Spleen (tissue), 7 donors: ENCODE data around the gene SUSD6.

Experiments
- CTCF ChIP-seq, 11 experiments: fragments of 200-600 bp in 7 of 11; fragments of 450-650 bp in 4 of 11; sonication (generic) in 4 of 11; IDR thresholded peaks in 8 of 11; conservative IDR thresholded peaks in 3 of 11; 1 replicate in 7 of 11; 2 replicates in 4 of 11; pipeline versions ENCODE4 v1.4.0 to v1.8.0; 2016 to 2021; ENCODE audit warnings: antibody characterized with exemption in 11 of 11, inconsistent platforms in 4 of 11, mild to moderate bottlenecking in 1 of 11
- POLR2A ChIP-seq, 3 donors: fragments of 450-650 bp; IDR thresholded peaks; one replicate each; pipeline ENCODE4 v1.5.1; 2017; ENCODE audit warnings: antibody characterized with exemption in 3 of 3, mild to moderate bottlenecking in 1 of 3
- donor health status: DM: no; HTN: no; CAD: no; lungs with moderate emphysema.
- donor health status: DM: no; HTN: no; CAD: no.
- donor health status: DM: no; HTN: no; CAD: no.

- TF ChIP-seq POLR2A (IDR thresholded peaks at IDR 0.05) = no peak
- TF ChIP-seq CTCF (IDR thresholded peaks at IDR 0.05 in 8 of 11, conservative IDR thresholded peaks at IDR 0.05 in 3 of 11) = no peak
Observed at GRCh38 chr14:69658664-69659261, 47.4 kb downstream of the SUSD6 start.
